Measurements from ENCODE around the gene WNT2.
"Not testable (repeated sequence)": the region's sequence is repeated elsewhere in the genome, so short reads cannot be mapped to it uniquely, and the experiment has no call there.

WNT2 gene

DNA sequence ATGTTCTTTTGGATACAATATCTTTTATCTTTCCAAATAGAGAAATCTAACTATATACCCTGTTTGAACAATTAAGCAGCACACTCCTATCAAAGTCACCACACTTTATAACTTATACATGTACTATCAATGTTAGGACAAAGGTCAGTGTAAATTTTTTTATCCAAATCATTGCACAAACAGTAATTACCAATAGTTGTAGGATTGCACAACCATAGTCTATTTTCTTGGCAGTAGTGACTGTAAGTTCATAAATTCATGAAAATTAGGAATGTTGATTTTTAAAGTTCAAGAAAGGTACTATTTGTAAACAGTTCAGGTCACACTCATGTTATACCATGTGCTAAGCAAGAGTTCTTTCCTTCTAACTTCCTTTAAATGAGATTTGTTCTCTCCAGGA lies 9.3 kb downstream of the WNT2 start:
- TF ChIP-seq ZFP30 (CRISPR knock-in tag; IDR thresholded peaks at IDR 0.05), result no peak
- TF ChIP-seq ZNF8 (CRISPR knock-in tag; IDR thresholded peaks at IDR 0.05), result no peak
- TF ChIP-seq ZC3H10 (CRISPR knock-in tag; IDR thresholded peaks at IDR 0.05), result no peak
- TF ChIP-seq CSDC2 (CRISPR knock-in tag; IDR thresholded peaks at IDR 0.05), result no peak
- TF ChIP-seq RARB (CRISPR knock-in tag; IDR thresholded peaks at IDR 0.05), result no peak
- TF ChIP-seq GLIS3 (CRISPR knock-in tag; IDR thresholded peaks at IDR 0.05), result no peak
- TF ChIP-seq SNAI2 (CRISPR knock-in tag; IDR thresholded peaks at IDR 0.05), result no peak
- TF ChIP-seq, protein P1, sequence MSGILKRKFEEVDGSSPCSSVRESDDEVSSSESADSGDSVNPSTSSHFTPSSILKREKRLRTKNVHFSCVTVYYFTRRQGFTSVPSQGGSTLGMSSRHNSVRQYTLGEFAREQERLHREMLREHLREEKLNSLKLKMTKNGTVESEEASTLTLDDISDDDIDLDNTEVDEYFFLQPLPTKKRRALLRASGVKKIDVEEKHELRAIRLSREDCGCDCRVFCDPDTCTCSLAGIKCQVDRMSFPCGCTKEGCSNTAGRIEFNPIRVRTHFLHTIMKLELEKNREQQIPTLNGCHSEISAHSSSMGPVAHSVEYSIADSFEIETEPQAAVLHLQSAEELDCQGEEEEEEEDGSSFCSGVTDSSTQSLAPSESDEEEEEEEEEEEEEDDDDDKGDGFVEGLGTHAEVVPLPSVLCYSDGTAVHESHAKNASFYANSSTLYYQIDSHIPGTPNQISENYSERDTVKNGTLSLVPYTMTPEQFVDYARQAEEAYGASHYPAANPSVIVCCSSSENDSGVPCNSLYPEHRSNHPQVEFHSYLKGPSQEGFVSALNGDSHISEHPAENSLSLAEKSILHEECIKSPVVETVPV (CRISPR knock-in tag; IDR thresholded peaks at IDR 0.05), result no peak
- no peak for TF ChIP-seq ARNTL (CRISPR knock-in tag; IDR thresholded peaks at IDR 0.05; ENCODE audit: borderline replicate concordance, low read depth)
- no peak for ATAC-seq

DNA sequence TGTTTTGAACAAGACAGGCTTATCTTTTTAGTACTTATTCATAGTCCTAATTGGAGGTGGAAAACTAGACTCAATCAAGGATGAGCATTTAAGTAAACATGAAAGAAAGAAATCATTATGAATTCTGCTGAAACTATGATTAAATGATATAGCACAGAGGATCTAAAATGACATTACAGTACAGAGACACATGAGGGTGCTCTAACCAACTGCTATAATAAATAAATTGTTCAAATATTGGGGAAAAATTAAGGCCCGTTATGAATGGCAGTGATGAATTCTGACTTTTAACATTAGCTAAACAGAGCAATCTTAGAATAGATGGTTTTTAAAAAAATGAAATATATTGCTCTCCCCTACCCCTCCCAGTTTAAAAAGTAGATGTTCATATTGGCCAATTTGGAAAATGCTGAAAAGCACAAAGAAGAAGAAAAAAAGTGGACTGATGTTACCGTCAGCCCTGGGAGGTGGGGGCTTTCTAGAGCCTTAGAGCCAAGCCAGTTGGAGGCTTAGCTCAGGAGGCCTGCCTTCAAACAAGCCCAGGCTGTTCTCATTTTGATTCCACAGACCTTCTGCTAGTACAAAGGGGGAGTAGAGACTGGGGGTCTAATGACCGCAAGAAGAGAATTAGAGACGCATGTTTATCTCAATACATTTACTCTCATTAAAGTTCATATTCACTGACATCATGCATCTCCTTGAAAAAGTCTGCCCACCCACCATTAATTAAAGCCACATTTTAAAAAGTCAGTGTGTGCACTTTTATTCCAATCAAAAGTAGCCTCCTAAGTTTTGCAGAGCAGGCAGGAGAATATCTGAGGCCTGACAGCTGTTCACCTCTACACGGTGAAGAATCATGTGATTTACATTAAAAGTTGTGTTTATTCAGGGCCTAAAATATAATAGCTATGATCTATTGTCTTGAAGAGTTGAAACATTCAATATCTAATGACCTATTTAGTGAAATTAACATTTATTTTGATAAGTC lies 10.0 kb downstream of the WNT2 start:
- peak; percentile 63 for ATAC-seq
- no peak for TF ChIP-seq PPARA (CRISPR knock-in tag; IDR thresholded peaks at IDR 0.05; ENCODE audit: borderline replicate concordance)
- TF ChIP-seq, protein P2, sequence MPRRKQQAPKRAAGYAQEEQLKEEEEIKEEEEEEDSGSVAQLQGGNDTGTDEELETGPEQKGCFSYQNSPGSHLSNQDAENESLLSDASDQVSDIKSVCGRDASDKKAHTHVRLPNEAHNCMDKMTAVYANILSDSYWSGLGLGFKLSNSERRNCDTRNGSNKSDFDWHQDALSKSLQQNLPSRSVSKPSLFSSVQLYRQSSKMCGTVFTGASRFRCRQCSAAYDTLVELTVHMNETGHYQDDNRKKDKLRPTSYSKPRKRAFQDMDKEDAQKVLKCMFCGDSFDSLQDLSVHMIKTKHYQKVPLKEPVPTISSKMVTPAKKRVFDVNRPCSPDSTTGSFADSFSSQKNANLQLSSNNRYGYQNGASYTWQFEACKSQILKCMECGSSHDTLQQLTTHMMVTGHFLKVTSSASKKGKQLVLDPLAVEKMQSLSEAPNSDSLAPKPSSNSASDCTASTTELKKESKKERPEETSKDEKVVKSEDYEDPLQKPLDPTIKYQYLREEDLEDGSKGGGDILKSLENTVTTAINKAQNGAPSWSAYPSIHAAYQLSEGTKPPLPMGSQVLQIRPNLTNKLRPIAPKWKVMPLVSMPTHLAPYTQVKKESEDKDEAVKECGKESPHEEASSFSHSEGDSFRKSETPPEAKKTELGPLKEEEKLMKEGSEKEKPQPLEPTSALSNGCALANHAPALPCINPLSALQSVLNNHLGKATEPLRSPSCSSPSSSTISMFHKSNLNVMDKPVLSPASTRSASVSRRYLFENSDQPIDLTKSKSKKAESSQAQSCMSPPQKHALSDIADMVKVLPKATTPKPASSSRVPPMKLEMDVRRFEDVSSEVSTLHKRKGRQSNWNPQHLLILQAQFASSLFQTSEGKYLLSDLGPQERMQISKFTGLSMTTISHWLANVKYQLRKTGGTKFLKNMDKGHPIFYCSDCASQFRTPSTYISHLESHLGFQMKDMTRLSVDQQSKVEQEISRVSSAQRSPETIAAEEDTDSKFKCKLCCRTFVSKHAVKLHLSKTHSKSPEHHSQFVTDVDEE (CRISPR knock-in tag; IDR thresholded peaks at IDR 0.05), result no peak
- TF ChIP-seq OSR1 (CRISPR knock-in tag; IDR thresholded peaks at IDR 0.05), result no peak
- TF ChIP-seq GLIS3 (CRISPR knock-in tag; IDR thresholded peaks at IDR 0.05), result no peak
- TF ChIP-seq ARNTL (CRISPR knock-in tag; IDR thresholded peaks at IDR 0.05; ENCODE audit: borderline replicate concordance, low read depth), result no peak
- TF ChIP-seq ISL1 (CRISPR knock-in tag; IDR thresholded peaks at IDR 0.05), result no peak
- TF ChIP-seq TOX (CRISPR knock-in tag; IDR thresholded peaks at IDR 0.05; ENCODE audit: borderline replicate concordance), result no peak

DNA sequence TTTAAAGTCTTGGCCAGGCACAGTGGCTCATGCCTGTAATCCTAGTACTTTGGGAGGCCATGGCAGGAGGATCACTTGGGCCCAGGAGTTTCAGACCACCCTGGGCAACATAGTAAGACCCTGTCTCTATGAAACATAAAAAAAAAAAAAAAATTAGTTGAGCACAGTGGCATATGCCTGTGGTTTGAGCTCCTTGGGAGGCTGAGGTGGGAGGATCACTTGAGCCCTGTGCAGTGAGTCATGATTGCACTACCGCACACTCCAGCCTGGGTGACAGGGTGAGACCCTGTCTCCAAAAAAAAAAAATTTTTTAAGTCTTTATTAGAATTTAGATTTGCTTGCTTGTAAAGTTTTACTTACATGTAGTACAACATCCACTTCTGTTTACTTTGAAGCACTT lies 14.0 kb downstream of the WNT2 start:
- no peak for ATAC-seq
- TF ChIP-seq ISL1 (CRISPR knock-in tag; IDR thresholded peaks at IDR 0.05), result no peak
- no peak for TF ChIP-seq SNAI2 (CRISPR knock-in tag; IDR thresholded peaks at IDR 0.05)

DNA sequence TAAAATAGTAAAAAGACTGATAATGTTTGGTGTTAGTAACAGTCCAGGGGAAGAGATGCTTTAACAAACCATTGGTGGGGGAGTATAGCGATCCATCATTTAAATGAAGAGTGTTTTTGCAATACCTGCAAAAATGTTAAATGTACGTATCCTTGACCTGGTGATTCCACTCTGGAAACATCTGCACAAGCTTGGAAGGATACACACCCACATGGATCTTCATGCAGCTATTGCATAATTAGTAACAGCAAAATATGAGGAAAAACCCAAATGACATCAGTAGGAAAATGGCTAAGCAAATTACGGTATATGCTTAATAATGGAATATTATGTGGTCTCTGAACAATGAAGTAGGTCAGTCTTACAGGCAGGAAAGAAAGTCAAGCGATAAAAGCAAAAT lies 20.5 kb downstream of the WNT2 start:
- TF ChIP-seq ARNTL (CRISPR knock-in tag; IDR thresholded peaks at IDR 0.05; ENCODE audit: borderline replicate concordance, low read depth), result no peak
- no peak for TF ChIP-seq OSR1 (CRISPR knock-in tag; IDR thresholded peaks at IDR 0.05)
- no peak for TF ChIP-seq ZNF8 (CRISPR knock-in tag; IDR thresholded peaks at IDR 0.05)
- no peak for TF ChIP-seq ISL1 (CRISPR knock-in tag; IDR thresholded peaks at IDR 0.05)
- TF ChIP-seq BACH2 (CRISPR knock-in tag; IDR thresholded peaks at IDR 0.05; ENCODE audit: borderline replicate concordance), result no peak
- no peak for TF ChIP-seq ZFP30 (CRISPR knock-in tag; IDR thresholded peaks at IDR 0.05)
- TF ChIP-seq ZNF565 (CRISPR knock-in tag; conservative IDR thresholded peaks at IDR 0.05; ENCODE audit: low read depth), result no peak
- no peak for TF ChIP-seq ESRRG (CRISPR knock-in tag; IDR thresholded peaks at IDR 0.05)
- TF ChIP-seq, protein P3, sequence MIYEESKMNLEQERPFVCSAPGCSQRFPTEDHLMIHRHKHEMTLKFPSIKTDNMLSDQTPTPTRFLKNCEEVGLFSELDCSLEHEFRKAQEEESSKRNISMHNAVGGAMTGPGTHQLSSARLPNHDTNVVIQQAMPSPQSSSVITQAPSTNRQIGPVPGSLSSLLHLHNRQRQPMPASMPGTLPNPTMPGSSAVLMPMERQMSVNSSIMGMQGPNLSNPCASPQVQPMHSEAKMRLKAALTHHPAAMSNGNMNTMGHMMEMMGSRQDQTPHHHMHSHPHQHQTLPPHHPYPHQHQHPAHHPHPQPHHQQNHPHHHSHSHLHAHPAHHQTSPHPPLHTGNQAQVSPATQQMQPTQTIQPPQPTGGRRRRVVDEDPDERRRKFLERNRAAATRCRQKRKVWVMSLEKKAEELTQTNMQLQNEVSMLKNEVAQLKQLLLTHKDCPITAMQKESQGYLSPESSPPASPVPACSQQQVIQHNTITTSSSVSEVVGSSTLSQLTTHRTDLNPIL (CRISPR knock-in tag; IDR thresholded peaks at IDR 0.05; ENCODE audit: low read depth), result no peak
- no peak for TF ChIP-seq SNAI2 (CRISPR knock-in tag; IDR thresholded peaks at IDR 0.05)
- TF ChIP-seq, protein P4, sequence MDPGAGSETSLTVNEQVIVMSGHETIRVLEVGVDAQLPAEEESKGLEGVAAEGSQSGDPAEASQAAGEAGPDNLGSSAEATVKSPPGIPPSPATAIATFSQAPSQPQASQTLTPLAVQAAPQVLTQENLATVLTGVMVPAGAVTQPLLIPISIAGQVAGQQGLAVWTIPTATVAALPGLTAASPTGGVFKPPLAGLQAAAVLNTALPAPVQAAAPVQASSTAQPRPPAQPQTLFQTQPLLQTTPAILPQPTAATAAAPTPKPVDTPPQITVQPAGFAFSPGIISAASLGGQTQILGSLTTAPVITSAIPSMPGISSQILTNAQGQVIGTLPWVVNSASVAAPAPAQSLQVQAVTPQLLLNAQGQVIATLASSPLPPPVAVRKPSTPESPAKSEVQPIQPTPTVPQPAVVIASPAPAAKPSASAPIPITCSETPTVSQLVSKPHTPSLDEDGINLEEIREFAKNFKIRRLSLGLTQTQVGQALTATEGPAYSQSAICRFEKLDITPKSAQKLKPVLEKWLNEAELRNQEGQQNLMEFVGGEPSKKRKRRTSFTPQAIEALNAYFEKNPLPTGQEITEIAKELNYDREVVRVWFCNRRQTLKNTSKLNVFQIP (CRISPR knock-in tag; IDR thresholded peaks at IDR 0.05; ENCODE audit: borderline replicate concordance, low read depth), result no peak
- TF ChIP-seq TOX (CRISPR knock-in tag; IDR thresholded peaks at IDR 0.05; ENCODE audit: borderline replicate concordance), result no peak
- no peak for ATAC-seq

DNA sequence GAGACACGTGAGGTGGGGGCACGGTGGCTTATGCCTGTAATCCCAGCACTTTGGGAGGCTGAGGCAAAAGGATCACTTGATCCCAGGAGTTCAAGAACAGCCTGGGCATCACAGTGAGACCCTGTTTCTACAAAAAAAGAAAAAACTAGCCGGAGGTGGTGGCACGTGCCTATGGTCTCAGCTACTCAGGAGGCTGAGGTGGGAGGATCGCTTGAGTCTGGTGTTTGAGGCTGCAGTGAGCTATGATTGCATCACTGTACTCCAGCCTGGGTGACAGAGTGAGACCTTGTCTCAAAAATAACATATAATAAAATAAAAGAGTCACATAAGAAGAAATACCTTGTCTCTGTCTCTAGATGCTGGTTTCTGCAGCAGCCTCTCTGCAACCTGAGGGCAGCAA lies 22.4 kb downstream of the WNT2 start:
- ATAC-seq, result not testable (repeated sequence)
